ENCODE data around the gene DNAH8.

Gene DNAH8

DNA sequence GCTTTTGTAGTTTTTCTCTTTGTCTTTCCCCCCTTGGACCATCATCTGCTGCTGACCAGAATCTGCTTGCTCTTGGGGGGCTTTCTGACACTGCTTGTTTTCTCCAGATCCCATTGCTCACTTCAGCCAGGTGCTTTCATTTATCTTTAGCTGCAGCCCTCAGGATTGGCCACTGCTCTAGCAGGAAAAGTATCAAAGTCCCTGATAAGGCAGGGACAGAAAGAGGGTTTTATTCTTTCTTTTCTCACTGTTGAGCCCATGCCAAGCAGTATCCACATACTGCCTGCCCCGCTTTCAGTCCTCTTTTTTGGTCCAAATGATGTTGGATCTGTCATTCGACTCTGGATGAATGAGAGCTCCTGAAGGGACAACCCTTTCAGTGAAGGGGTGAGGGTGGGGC is 141.4 kb downstream of the DNAH8 start:
- no peak for DNase-seq (ENCODE audit: low read depth)
- no peak for TF ChIP-seq CTCF (IDR thresholded peaks at IDR 0.05; ENCODE audit: low read length, missing control alignments)
- H3K4me3 ChIP-seq (replicated peaks; ENCODE audit: low read depth, low read length), result no peak overlapping the region

- no peak for TF ChIP-seq CTCF (IDR thresholded peaks at IDR 0.05; ENCODE audit: low read length, missing control alignments)
- no peak for DNase-seq (ENCODE audit: low read depth)
- H3K4me3 ChIP-seq (replicated peaks; ENCODE audit: low read depth, low read length), result no peak overlapping the region
Observed at GRCh38 chr6:38857815-38858214, 142.7 kb downstream of the DNAH8 start.

GRCh38 chr6:38860041-38860440 is 144.9 kb downstream of the DNAH8 start:
- TF ChIP-seq CTCF (IDR thresholded peaks at IDR 0.05; ENCODE audit: low read length, missing control alignments), result no peak
- DNase-seq (ENCODE audit: low read depth), result no peak
- no peak overlapping the region for H3K4me3 ChIP-seq (replicated peaks; ENCODE audit: low read depth, low read length)

DNA sequence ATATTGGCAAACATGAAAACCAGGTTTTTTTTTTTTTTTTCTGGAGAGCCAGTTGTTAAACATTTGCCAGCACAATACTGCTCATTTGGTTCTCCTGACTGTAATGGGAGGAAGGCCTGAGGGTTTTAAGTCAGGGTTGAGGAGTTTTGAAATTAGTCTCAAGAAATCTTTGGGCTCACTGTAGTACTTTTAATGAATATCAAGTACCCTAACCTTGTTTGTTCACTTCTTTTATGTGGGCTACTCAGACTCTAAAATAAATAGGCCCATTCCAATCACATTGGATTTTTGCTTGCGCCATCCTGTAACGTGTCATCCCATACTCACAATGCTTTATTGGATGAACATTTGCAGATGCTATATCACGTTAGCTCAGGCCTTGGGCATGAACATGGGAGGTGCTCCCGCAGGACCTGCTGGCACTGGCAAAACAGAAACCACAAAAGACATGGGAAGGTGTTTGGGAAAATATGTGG is 146.9 kb downstream of the DNAH8 start:
- no peak for TF ChIP-seq CTCF (IDR thresholded peaks at IDR 0.05; ENCODE audit: low read length, missing control alignments)
- no peak overlapping the region for H3K4me3 ChIP-seq (replicated peaks; ENCODE audit: low read depth, low read length)
- DNase-seq (ENCODE audit: low read depth), result no peak

DNA sequence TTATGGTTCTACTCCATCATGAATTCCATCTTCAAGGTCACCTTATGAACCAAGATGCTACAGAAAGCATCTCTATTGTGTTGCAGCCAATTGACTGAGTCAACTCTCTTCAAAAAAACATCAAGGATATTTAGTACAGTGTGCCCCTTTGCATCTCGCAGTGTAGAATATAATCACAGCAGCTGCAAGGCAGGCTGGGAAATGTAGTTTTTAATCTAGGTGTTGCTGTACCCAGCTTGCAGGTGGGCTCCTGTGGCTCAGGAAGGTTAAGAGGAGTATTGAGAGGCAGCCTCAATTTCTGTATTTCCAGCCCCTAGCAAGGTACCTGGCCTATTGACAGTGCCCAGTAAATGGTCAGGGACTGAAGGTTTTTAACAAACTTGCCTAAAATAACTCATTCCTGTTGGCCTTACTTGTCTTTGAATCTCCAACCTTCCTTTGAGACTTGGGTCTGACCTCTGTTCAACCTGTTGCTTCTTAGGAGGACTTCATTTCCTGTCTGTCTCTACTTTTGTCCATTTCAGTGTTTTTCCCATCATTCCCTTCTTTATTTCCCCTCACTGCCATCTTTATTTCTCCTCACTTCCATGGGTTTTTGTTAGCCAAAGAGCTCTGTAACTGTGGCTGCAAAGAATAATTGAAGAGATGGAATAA is 150.5 kb downstream of the DNAH8 start:
- TF ChIP-seq CTCF (IDR thresholded peaks at IDR 0.05; ENCODE audit: low read length, missing control alignments), result no peak

GRCh38 chr6:38867726-38868125 is 152.6 kb downstream of the DNAH8 start:
- no peak for DNase-seq (ENCODE audit: low read depth)
- no peak overlapping the region for H3K4me3 ChIP-seq (replicated peaks; ENCODE audit: low read depth, low read length)
- TF ChIP-seq CTCF (IDR thresholded peaks at IDR 0.05; ENCODE audit: low read length, missing control alignments), result no peak

More for the DNA sequence above, 150.5 kb downstream of the DNAH8 start:
- no peak overlapping the region for H3K4me3 ChIP-seq (replicated peaks; ENCODE audit: low read depth, low read length)
- no peak for DNase-seq (ENCODE audit: low read depth)
